K562 (cell line): ENCODE data around the gene GPR152. TPM values are rescaled to one million over a fixed set of nuclear protein-coding genes. Genes with fewer than 3 reads are reported as not detected.

Experiments
- CBX8 ChIP-seq: fragments of 200-600 bp; sonication (generic); IDR thresholded peaks from 2 replicates; pipeline ENCODE4 v1.6.1; 2012; ENCODE audit warnings: borderline replicate concordance, mixed run types, low read depth, mild to moderate bottlenecking, moderate library complexity, mixed read lengths, low read length, control low read depth, inconsistent platforms; ENCODE audit not compliant: poor library complexity, severe bottlenecking; ENCODE audit errors: extremely low read depth
- ERF ChIP-seq: fragments of 450-650 bp; formaldehyde crosslinking; IDR thresholded peaks from 2 replicates; pipeline ENCODE4 v1.4.0; 2020; ENCODE audit warnings: mild to moderate bottlenecking, mixed read lengths
- HMBOX1 ChIP-seq: sonication (generic); IDR thresholded peaks from 2 replicates; pipeline ENCODE4 v1.6.1; 2016
- HOMEZ ChIP-seq: fragments of 250-450 bp; sonication (Bioruptor Pico); IDR thresholded peaks from 2 replicates; pipeline ENCODE4 v1.4.0; 2020; ENCODE audit warnings: mild to moderate bottlenecking, moderate library complexity
- LCOR ChIP-seq: sonication (generic); formaldehyde crosslinking; IDR thresholded peaks from 2 replicates; pipeline ENCODE4 v1.8.0; 2022; ENCODE audit warnings: mild to moderate bottlenecking, missing genetic modification reagents
- MED1 ChIP-seq: sonication (generic); formaldehyde crosslinking; IDR thresholded peaks from 2 replicates; pipeline ENCODE4 v1.8.1; 2023; ENCODE audit warnings: missing genetic modification reagents, borderline replicate concordance
- PHF20 ChIP-seq: fragments of 450-650 bp; IDR thresholded peaks from 2 replicates; pipeline ENCODE4 v1.6.1; 2018; ENCODE audit not compliant: partially characterized antibody
- RAD51 ChIP-seq: fragments of 450-650 bp; IDR thresholded peaks from 2 replicates; pipeline ENCODE4 v1.7.1; 2016; ENCODE audit warnings: low read depth, mild to moderate bottlenecking, borderline replicate concordance
- SFPQ ChIP-seq: fragments of 200-400 bp; formaldehyde crosslinking; IDR thresholded peaks from 2 replicates; pipeline ENCODE4 v1.6.1; 2017; ENCODE audit warnings: mild to moderate bottlenecking, low read depth, low read length, moderate library complexity
- SPI1 ChIP-seq: IDR thresholded peaks from 2 replicates; pipeline ENCODE4 v1.6.1; 2011; ENCODE audit warnings: low read depth, low read length, control low read depth, borderline replicate concordance
- TEAD4 ChIP-seq, 2 experiments: sonication (generic) in 1 of 2; formaldehyde crosslinking in 1 of 2; IDR thresholded peaks; 2 replicates each; pipeline versions ENCODE4 v1.6.1 to v1.8.0; 2012 to 2022; ENCODE audit warnings: borderline replicate concordance in 1 of 2, inconsistent platforms in 1 of 2, low read length in 1 of 2, mild to moderate bottlenecking in 1 of 2, missing genetic modification reagents in 1 of 2
- TSC22D4 ChIP-seq: fragments of 450-650 bp; IDR thresholded peaks from 2 replicates; pipeline ENCODE4 v1.6.1; 2016; ENCODE audit warnings: missing genetic modification characterization, missing biosample characterization, control low read depth
- ZBTB5 ChIP-seq: fragments of 450-650 bp; IDR thresholded peaks from 2 replicates; pipeline ENCODE4 v1.6.1; 2017; ENCODE audit warnings: antibody characterized with exemption
- ZFP30 ChIP-seq: fragments of 250-450 bp; sonication (Bioruptor Pico); IDR thresholded peaks from 2 replicates; pipeline ENCODE4 v1.8.0; 2022; ENCODE audit warnings: moderate library complexity, mild to moderate bottlenecking, inconsistent platforms, borderline replicate concordance
- ZNF134 ChIP-seq: fragments of 250-450 bp; sonication (Bioruptor Pico); conservative IDR thresholded peaks from 2 replicates; pipeline ENCODE4 v1.4.0; 2020
- ZNF277 ChIP-seq: fragments of 250-450 bp; sonication (Bioruptor Pico); IDR thresholded peaks from 2 replicates; pipeline ENCODE4 v1.8.0; 2022; ENCODE audit warnings: inconsistent platforms, mild to moderate bottlenecking, moderate library complexity, borderline replicate concordance
- ZNF586 ChIP-seq: fragments of 450-650 bp; formaldehyde crosslinking; conservative IDR thresholded peaks from 2 replicates; pipeline ENCODE4 v1.4.0; 2020; ENCODE audit warnings: mild to moderate bottlenecking, moderate library complexity
- ZNF589 ChIP-seq: fragments of 200-800 bp; sonication (Bioruptor generic); IDR thresholded peaks from 2 replicates; pipeline ENCODE4 v1.6.1; 2016; ENCODE audit warnings: low read depth, missing genetic modification characterization, missing compliant biosample characterization
- ZNF717 ChIP-seq: fragments of 250-450 bp; sonication (Bioruptor Pico); IDR thresholded peaks from 2 replicates; pipeline ENCODE4 v1.5.0; 2021
- polyA plus RNA-seq, 8 experiments: library from polyadenylated mRNA; depleted of rRNA in 4 of 8; stranded (reverse) in 5 of 8; unstranded in 3 of 8; fragments of >200 nt; fragmentation: Nextera tagmentation in 2 of 8; fragmentation: Illumina TruSeq in 1 of 8; extraction: Ambion mirVana in 2 of 8; extraction: Trizol in 1 of 8; gene quantifications; 2 replicates each; pipeline versions ENCODE4 v1.2.1 to v1.2.3, GENCODE V29; 2011 to 2014; ENCODE audit warnings: inconsistent platforms in 1 of 8, missing spikeins in 1 of 8
- total RNA-seq, 7 experiments: library from RNA; depleted of rRNA in 6 of 7; stranded (reverse); fragments of >200 nt in 6 of 7; fragmentation: Illumina TruSeq in 2 of 7; extraction: Trizol in 2 of 7; gene quantifications; 2 replicates each; pipeline versions ENCODE4 v1.2.1 to v1.2.3, GENCODE V29; 2011 to 2021; ENCODE audit warnings: low replicate concordance in 1 of 7

Gene GPR152
- total and polyA plus RNA-seq, 9 of the 15 experiments (the other 6 are each of a cell fraction or from before 2014, with no cell fraction given): not detected

GRCh38 chr11:67401495-67402191, 50.9 kb downstream of the GPR152 start, which contains the start of gene PPP1CA (continued):
- no peak for TF ChIP-seq SFPQ
- no peak for TF ChIP-seq MED1 (CRISPR knock-in tag)
- TF ChIP-seq TSC22D4 (tag): no peak
- TF ChIP-seq ERF (CRISPR knock-in tag): no peak
- no peak for TF ChIP-seq ZNF277
- no peak for TF ChIP-seq TEAD4 (IDR thresholded peaks at IDR 0.05; ENCODE audit: low read length)
- no peak for TF ChIP-seq TEAD4 (CRISPR knock-in tag; IDR thresholded peaks at IDR 0.05; ENCODE audit: borderline replicate concordance)
- no peak for TF ChIP-seq HMBOX1
- no peak for TF ChIP-seq ZBTB5
- TF ChIP-seq ZFP30 (CRISPR knock-in tag): no peak
- peak; percentile 25 for TF ChIP-seq PHF20
- no peak for TF ChIP-seq ZNF134 (CRISPR knock-in tag)
- no peak for TF ChIP-seq ZNF586
- no peak for TF ChIP-seq ZNF717 (CRISPR knock-in tag)
- no peak for TF ChIP-seq SPI1
- TF ChIP-seq RAD51: no peak
- no peak for TF ChIP-seq LCOR (CRISPR knock-in tag)
- TF ChIP-seq HOMEZ: no peak
- no peak for TF ChIP-seq CBX8
- TF ChIP-seq ZNF589 (CRISPR knock-in tag): no peak
